22Rv1 (cell line): ENCODE measurements around the gene RAC2.

Experiments used
- H3K27ac ChIP-seq: fragments of 450-650 bp; 2 replicates; pipeline ENCODE4 v1.5.1; 2017
- CTCF ChIP-seq: fragments of 450-650 bp; IDR thresholded peaks from 2 replicates; pipeline ENCODE4 v1.5.1; 2017; ENCODE audit warnings: mild to moderate bottlenecking
- ZFX ChIP-seq: fragments of 450-650 bp; IDR thresholded peaks from 2 replicates; pipeline ENCODE4 v1.6.1; 2017; ENCODE audit warnings: antibody characterized with exemption, borderline replicate concordance

The RAC2 gene

GRCh38 chr22:37219533-37219932, 24.5 kb downstream of the RAC2 start:
- no peak overlapping the region for H3K27ac ChIP-seq
- no peak for TF ChIP-seq CTCF

- no peak for TF ChIP-seq CTCF
- no peak for TF ChIP-seq ZFX
- H3K27ac ChIP-seq = no peak overlapping the region
These were observed 25.2 kb downstream of the RAC2 start for GRCh38 chr22:37218771-37219411.

- H3K27ac ChIP-seq = no peak overlapping the region
- TF ChIP-seq ZFX = no peak
These were observed 25.7 kb downstream of the RAC2 start for GRCh38 chr22:37218399-37218770.

GRCh38 chr22:37215890-37216289, 28.2 kb downstream of the RAC2 start:
- no peak overlapping the region for H3K27ac ChIP-seq
- TF ChIP-seq ZFX (no peak), CTCF (no peak)

- TF ChIP-seq ZFX = no peak
- no peak for TF ChIP-seq CTCF
- H3K27ac ChIP-seq = no peak overlapping the region
These were observed 29.4 kb downstream of the RAC2 start for GRCh38 chr22:37214731-37215030.

GRCh38 chr22:37213941-37214730, 29.9 kb downstream of the RAC2 start:
- TF ChIP-seq CTCF (no peak), ZFX (no peak)
- H3K27ac ChIP-seq = no peak overlapping the region

GRCh38 chr22:37213218-37213855, 30.7 kb downstream of the RAC2 start:
- TF ChIP-seq CTCF (no peak), ZFX (no peak)
- H3K27ac ChIP-seq = no peak overlapping the region
